Measurements from ENCODE around the gene EIF4E1B.

GRCh38 chr5:176611435-176611834, 19.0 kb upstream of the EIF4E1B start:
- TF ChIP-seq CTCF (conservative IDR thresholded peaks at IDR 0.05; ENCODE audit: low read depth in 2 of 2): no peak
- no peak for TF ChIP-seq CREB1 (CRISPR knock-in tag; IDR thresholded peaks at IDR 0.05; ENCODE audit: low read depth)
- TF ChIP-seq EZH2 (IDR thresholded peaks at IDR 0.05; ENCODE audit: low read depth, unreplicated experiment): no peak
